H54 (cell line): ENCODE results near the gene MYH7B.

ENCODE experiments used
- DNase-seq: peaks from one replicate; pipeline ENCODE4 v3.0.0; 2011; ENCODE audit warnings: low spot score, mixed read lengths; ENCODE audit not compliant: insufficient read length
- FAIRE-seq: peaks from 3 replicates; lab custom pipeline; 2011; peaks lifted over from hg19 to GRCh38; lab: Jason Lieb, UNC
- POLR2A ChIP-seq: IDR thresholded peaks from 2 replicates; pipeline ENCODE4 v1.6.1; 2011; ENCODE audit warnings: low read depth, mild to moderate bottlenecking, low read length

MYH7B gene

GRCh38 chr20:34976286-34976685 is 20.6 kb downstream of the MYH7B start:
- no peak for TF ChIP-seq POLR2A
- DNase-seq = no peak
- FAIRE-seq = no peak

- no peak for TF ChIP-seq POLR2A
- FAIRE-seq (no peak), DNase-seq (no peak)
Measured at GRCh38 chr20:34977365-34978091, 21.9 kb downstream of the MYH7B start.

GRCh38 chr20:34978092-34978744 is 22.6 kb downstream of the MYH7B start:
- FAIRE-seq (no peak), DNase-seq (no peak)
- no peak for TF ChIP-seq POLR2A

GRCh38 chr20:34979366-34980153 is 23.9 kb downstream of the MYH7B start:
- DNase-seq (no peak), FAIRE-seq (no peak)
- TF ChIP-seq POLR2A = no peak

DNA sequence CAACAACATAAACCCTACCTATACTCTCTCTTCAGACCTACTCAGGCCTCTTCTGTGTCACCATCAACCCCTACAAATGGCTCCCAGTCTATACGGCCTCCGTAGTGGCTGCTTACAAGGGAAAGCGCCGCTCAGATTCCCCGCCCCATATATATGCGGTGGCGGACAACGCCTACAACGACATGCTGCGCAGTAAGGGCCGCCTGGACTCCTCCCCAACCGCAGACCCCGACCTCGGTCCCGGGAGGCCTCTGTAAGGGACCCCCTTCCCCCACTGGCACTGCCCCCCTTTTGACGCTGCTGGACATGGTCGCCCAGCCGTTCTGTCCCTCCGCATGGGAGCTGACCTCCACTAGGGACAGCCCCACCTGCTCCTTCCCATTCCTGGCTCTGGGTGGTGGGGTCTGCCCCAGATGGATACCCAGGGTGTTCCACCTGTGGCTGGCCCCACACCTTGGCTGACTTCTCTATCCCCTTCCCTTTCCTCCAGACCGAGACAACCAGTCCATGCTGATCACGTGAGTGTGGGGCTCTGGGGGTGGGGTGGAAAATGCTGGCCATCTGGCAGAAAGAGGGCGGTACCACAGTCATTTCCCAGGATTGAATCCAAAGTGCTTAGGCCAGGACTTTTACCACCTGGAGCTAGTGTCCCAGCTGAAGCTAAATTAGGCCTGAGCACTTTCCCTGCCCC is 25.0 kb downstream of the MYH7B start:
- no peak for TF ChIP-seq POLR2A
- FAIRE-seq = no peak
- no peak for DNase-seq

GRCh38 chr20:34982270-34983088 is 26.8 kb downstream of the MYH7B start:
- TF ChIP-seq POLR2A = no peak
- DNase-seq (no peak), FAIRE-seq (no peak)

DNA sequence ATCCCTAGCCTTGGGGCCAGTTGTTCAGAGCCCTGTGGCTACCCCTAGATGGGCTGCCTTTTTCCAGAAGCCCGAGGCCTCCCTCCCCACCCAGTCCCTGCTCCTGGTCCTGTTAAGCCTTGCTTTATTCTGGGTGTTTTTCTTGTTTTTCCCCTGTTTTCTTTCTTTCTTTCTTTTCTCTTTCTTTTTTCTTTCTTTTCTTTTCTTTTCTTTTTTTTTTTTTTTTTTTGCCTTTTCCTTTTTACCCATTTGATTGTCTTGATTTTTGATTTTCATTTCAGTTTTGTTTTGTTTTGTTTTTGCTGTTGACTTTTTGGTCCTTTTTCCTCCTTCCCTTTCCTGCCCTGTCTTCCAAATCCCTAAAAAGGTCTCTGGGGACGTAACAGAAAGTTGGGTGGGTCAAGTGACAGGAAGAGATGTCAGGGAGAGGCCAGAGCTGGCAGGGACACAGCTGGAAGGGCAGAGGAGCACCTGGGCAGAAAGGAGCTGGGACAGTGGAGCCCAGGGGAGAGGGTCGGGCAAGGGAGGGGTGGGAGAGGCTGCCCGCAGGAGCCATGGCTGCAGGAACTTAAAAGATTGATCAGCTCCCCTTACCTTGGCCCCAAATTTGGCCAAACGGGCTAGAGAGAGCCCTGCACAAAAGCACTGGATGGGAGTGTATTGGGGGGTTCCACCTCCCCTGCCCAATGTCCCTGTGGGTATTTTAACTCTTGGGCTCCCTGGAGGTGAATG is 27.6 kb downstream of the MYH7B start:
- FAIRE-seq (no peak), DNase-seq (no peak)
- TF ChIP-seq POLR2A = no peak

DNA sequence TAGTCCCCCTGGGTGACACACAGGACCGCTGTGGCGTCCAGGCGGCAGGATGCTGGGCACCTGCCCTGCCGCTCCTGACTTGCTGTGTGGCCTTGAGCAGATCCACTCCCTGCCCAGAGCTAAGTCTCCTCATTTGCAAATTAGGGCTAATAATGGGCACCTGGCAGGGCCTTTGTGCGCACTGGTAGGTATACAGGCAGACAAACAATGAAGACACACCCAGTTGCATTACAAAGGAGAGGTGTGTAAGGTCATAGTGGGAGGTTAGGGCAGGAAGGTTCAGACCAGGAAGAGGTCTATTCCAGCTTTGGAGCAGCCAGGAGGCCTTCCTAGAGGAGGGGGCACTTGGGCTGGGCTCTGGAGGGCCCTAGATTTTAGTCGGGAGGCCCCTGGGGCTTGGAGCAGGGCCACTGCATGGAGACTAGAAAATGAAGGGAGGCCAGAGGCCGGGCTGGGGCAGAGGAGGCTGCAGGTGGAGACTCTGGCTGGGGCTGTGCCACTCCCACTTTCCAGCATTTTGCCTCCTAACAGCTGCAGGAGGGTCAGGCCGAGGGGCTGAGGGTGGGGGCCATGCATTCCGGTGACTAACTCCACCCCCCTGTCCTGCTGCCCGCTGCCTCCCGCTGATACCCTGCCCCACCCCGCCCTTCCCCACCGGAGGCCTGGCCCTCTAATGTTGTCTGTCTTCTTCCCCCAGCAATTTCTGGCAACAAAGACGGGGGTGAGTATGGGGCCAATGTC is 28.5 kb downstream of the MYH7B start:
- TF ChIP-seq POLR2A = no peak
- FAIRE-seq (no peak), DNase-seq (no peak)

DNA sequence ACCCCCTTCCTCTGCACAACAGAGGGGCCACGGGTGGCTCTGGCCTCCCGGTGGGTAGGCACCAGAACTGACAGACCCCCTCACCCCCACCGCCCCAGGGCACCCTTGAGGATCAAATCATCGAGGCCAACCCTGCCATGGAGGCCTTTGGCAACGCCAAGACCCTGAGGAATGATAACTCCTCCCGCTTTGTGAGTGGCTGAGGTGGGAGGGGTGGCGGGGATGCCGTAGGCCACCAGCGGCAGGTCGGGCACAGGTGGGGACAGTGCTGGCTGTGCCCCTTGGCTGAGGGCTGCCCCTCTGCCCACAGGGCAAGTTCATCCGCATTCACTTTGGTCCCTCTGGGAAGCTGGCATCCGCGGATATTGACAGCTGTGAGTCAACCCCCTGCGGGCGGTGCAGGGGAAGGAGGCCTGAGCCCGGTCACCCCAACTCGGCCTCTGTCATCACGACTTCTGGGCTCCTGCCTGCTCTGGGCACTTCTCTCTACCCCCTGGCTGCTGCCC is 29.1 kb downstream of the MYH7B start:
- DNase-seq (no peak), FAIRE-seq (no peak)
- TF ChIP-seq POLR2A = no peak

- no peak for DNase-seq
- FAIRE-seq = no peak
- TF ChIP-seq POLR2A = no peak
Measured at GRCh38 chr20:34985461-34986310, 30.0 kb downstream of the MYH7B start.
